Coronary artery (tissue), 2 donors: ENCODE results near the gene WDPCP.
"Not testable (repeated sequence)": the region's sequence is repeated elsewhere in the genome, so short reads cannot be mapped to it uniquely, and the experiment has no call there.

Source experiments
- DNase-seq: peaks from one replicate; pipeline ENCODE4 v3.0.0-alpha.2; 2017; ENCODE audit warnings: low spot score
- H3K27ac ChIP-seq, 2 donors: fragments of 200-600 bp; sonication (generic); one replicate each; pipeline ENCODE4 v1.5.1; 2016 to 2019
- H3K4me3 ChIP-seq: fragments of 200-600 bp; sonication (generic); 2 replicates; pipeline ENCODE4 v1.5.1; 2016; ENCODE audit warnings: mild to moderate bottlenecking, moderate library complexity
- TF ChIP-seq, protein P1 (sequence below): fragments of 200-600 bp; sonication (generic); IDR thresholded peaks from one replicate; pipeline ENCODE4 v1.5.1; 2019; ENCODE audit warnings: antibody characterized with exemption

WDPCP gene

GRCh38 chr2:63576546-63576945 is 11.7 kb downstream of the WDPCP start:
- no peak for DNase-seq
- Histone ChIP-seq H3K27ac (no peak overlapping the region), H3K4me3 (no peak overlapping the region)
- TF ChIP-seq, protein P1, sequence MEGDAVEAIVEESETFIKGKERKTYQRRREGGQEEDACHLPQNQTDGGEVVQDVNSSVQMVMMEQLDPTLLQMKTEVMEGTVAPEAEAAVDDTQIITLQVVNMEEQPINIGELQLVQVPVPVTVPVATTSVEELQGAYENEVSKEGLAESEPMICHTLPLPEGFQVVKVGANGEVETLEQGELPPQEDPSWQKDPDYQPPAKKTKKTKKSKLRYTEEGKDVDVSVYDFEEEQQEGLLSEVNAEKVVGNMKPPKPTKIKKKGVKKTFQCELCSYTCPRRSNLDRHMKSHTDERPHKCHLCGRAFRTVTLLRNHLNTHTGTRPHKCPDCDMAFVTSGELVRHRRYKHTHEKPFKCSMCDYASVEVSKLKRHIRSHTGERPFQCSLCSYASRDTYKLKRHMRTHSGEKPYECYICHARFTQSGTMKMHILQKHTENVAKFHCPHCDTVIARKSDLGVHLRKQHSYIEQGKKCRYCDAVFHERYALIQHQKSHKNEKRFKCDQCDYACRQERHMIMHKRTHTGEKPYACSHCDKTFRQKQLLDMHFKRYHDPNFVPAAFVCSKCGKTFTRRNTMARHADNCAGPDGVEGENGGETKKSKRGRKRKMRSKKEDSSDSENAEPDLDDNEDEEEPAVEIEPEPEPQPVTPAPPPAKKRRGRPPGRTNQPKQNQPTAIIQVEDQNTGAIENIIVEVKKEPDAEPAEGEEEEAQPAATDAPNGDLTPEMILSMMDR: no peak

DNA sequence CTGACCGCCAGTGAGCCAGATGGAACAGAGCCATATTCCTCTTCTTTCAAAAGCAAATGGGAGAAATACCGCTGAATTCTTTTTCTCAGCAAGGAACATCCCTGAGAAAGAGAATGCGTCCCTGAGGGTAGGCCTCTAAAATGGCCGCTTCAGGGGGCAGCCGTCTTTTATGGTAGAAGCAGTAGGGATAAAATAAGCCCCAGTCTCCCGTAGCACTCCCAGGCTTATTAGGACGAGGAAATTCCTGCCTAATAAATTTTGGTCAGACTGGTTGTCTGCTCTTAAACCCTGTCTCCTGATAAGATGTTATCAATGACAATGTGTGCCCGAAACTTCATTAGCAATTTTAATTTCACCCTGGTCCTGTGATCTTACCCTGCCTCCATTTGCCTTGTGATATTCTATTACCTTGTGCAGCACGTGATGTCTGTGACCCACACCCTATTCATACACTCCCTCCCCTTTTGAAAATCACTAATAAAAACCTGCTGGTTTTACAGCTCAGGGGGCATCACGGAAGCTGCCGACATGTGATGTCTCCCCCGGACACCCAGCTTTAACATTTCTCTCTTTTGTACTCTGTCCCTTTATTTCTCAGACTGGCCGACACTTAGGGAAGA is 14.4 kb downstream of the WDPCP start:
- not testable (repeated sequence) for H3K4me3 ChIP-seq, DNase-seq, H3K27ac ChIP-seq

DNA sequence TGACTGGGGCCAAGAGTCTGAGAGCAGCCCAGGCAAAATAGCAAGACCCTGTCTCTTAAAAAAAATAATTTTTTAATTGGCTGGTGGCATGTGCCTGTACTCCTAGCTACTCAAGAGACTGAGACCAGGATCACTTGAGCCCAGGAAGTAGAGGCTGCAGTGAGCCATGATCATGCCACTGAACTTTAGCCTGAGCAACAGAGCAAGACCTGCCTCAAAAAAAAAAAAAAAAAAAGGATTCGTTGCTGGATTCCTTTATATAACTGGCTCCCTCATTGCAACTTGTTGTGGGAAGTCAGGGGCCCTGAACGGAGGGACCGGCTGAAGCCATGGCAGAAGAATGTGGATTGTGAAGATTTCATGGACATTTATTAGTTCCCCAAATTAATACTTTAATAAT is 15.3 kb downstream of the WDPCP start:
- H3K4me3 ChIP-seq, H3K27ac ChIP-seq, DNase-seq: not testable (repeated sequence)

DNA sequence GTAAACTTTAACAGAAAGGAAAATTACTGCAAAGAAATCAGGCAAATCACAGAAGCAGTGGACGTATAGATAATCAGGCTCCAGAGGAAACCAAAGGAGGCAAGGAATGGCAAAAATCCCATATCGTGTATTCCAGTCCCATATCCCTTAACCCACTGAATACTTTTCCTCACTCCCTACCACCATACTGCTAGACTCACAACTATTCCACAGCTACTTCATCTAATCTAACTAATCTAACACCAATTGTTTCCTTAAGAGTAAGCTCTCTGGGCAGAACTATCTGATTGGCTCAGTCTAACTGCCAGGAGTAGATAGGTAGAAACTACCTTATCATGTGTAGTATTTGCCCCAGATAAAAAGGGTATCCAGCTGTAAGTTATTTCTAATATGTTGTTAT is 16.3 kb downstream of the WDPCP start:
- no peak for DNase-seq
- TF ChIP-seq, protein P1: no peak
- no peak overlapping the region for H3K4me3 ChIP-seq
- H3K27ac ChIP-seq: no peak overlapping the region

DNA sequence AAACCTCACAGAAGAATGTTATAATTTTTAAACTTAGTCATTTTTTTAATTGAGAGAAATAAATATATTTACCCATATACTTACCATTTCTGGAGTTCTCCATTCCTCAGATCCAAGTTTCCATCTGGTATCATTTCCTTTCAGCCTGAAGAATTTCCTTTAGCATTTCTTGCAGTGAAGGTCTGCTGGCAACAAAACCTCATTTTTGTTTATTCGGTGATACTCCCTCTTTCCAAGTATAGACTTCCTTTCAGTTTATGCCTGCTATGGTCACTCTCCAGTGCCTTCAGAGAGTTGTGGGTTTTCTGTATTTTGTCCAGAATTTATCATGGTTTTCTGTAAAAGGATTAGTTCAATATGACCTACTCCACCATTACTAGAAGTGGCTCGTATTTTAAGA is 17.0 kb downstream of the WDPCP start:
- no peak for DNase-seq
- Histone ChIP-seq H3K27ac (no peak overlapping the region), H3K4me3 (no peak overlapping the region)
- TF ChIP-seq, protein P1: no peak

GRCh38 chr2:63569740-63570139 is 18.5 kb downstream of the WDPCP start:
- TF ChIP-seq, protein P1: no peak
- Histone ChIP-seq H3K4me3 (no peak overlapping the region), H3K27ac (no peak overlapping the region)
- DNase-seq: no peak

GRCh38 chr2:63562751-63563150 is 25.5 kb downstream of the WDPCP start:
- no peak overlapping the region for H3K27ac ChIP-seq
- TF ChIP-seq, protein P1: no peak
- no peak overlapping the region for H3K4me3 ChIP-seq
- DNase-seq: no peak

DNA sequence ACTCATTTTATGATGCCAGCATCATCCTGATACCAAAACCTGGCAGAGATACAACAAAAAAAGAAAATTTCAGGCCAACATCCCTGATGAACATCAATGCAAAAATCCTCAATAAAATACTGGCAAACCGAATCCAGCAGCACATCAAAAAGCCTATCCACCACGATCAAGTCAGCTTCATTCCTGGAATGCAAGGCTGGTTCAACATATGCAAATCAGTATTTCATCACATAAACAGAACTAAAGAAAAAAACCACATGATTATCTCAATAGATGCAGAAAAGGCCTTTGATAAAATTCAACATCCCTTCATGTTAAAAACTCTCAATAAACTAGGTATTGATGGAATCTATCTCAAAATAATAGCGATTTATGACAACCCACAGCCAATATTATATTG is 29.4 kb downstream of the WDPCP start:
- not testable (repeated sequence) for DNase-seq, H3K27ac ChIP-seq

GRCh38 chr2:63557819-63558218 is 30.5 kb downstream of the WDPCP start:
- DNase-seq: not testable (repeated sequence)

More for the DNA sequence above, 29.4 kb downstream of the WDPCP start:
- H3K4me3 ChIP-seq: not testable (repeated sequence)

More at GRCh38 chr2:63557819-63558218, 30.5 kb downstream of the WDPCP start:
- not testable (repeated sequence) for H3K4me3 ChIP-seq, H3K27ac ChIP-seq
